Activated T-helper 1 cell treated with Interleukin-2 at 50 U/mL for 16 hours (primary cell): ENCODE results near the gene CRTC3.
"Not testable (repeated sequence)": the region's sequence is repeated elsewhere in the genome, so short reads cannot be mapped to it uniquely, and the experiment has no call there.

Source experiments
- DNase-seq: peaks from one replicate; pipeline ENCODE4 v3.0.0-alpha.2; 2020; ENCODE audit warnings: low read depth

Gene CRTC3

DNA sequence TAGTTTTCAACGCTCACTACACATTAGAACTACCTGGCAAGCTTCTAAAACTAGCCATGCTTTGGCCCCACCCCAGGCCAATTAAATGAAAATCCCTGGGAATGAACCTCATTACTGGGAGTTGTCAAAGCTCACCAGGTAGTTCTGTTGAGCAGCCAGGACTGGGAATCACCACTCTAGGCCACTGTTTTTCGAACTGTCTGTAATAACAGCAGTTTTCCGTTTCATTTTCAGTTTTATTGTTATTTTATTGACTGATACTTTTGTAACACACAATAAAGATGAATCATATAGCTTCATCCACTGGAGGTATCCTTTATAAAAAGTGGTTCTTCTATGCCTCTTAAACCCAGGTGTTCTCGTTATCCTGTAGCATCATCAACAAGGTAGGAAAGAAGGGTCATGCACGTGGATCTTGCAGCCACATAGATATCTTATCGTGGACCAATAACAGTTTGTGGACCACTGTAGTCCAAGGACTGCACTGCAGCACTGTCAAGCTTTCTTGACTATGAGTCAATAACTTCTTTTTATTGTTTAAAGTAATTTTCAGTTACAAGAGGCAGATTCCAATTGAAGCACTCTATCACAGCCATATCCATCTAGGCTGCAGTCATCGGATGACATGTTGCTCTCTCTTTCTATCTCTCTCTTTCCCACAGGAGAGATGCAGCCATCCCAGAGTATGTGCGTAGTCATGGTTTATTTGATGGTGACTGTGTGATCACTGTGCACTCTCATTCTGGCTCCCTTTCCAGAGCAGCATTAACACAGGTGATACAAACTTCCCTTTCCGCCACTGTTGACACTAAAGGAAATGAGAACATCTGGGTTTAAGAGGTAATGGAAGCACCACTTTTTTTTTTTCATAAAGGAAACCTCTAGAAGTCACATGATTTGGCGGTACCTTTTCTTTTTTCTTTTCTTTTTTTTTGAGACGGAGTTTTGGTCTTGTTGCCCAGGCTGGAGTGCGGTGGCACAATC is 148.4 kb downstream of the CRTC3 start:
- DNase-seq, result no peak

DNA sequence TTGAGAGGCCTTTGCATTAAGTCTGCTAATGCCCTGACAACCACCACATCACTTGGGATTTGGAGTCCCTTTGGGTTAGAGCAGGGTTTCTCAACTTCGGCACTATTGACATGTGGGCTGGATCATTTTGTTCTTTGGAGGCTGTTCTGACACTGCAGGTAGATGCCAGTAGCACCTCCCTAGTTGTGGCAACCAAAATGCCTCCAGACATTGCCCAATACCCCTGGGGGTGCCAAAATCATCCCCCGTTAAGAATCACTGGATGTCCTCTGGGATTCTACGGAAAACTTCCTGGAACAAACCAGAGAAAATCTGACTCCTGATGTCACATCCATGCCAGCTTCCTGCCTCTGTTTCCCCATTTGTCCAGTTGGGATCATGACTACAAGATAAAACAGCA is 150.2 kb downstream of the CRTC3 start:
- no peak for DNase-seq

DNA sequence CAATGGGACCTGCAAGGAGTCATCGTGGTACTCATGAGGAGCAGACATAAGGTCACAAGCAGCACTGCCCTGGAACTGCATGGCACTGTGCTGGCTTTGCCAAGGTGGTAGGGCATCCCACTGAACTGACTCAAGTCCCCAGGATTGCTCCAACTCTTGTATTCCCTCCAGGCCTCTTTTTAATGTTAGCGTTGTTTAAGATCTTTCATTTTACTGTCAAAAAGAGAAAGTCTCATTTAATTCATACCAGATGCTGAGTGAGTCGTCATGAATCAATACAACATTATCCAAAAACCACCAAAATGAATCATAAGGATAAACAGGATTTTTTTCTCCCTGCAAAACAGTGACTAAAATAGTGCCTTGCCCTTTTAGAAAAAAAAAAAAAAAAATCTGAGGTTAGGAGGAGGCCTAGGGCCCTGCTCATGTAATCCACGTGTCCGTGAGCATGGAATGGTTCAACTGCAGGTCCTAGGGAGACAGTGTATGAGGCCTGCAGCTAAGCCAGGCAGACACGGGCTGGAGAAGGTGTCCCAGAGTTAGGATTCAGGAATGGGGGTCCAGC is 150.7 kb downstream of the CRTC3 start:
- DNase-seq, result no peak

DNA sequence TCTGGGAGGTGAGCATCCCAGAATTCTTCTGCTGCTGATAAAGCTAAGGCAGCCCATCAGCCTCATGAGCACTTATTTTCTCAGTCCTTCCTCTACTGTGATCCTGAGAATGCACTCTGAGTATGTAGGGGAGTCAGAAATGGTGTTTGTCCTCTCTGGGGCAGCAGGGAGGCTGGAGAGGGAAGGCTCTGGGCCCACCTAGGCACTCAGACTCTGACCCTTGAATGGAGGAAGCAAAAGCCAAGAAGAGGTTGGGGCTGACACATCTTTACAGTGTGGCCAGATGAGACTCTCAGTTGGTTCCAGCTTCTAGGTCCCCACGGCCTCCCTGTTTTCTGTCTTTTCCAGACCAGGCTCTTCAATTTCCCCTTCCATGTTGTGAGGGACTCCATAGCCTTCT is 151.3 kb downstream of the CRTC3 start:
- DNase-seq, result no peak

DNA sequence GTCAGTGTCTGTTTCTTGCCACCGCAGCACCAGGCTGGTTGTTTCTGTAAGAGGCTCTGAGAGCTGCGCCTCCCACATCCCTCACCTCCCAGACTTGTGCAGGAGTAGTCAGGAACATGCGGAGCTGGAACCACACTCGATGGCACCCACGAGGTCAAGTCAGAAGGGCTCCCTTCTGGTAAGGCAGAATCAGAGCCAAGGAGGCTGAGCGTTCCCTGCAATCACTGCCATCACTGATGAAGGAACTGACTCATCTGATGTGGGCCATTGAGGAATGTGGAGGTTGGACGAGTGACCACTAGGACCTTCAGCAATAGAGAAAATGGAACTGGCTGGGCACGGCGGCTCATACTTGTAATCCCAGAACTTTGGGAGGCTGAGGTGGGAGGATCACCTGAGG is 151.8 kb downstream of the CRTC3 start:
- DNase-seq, result no peak

DNA sequence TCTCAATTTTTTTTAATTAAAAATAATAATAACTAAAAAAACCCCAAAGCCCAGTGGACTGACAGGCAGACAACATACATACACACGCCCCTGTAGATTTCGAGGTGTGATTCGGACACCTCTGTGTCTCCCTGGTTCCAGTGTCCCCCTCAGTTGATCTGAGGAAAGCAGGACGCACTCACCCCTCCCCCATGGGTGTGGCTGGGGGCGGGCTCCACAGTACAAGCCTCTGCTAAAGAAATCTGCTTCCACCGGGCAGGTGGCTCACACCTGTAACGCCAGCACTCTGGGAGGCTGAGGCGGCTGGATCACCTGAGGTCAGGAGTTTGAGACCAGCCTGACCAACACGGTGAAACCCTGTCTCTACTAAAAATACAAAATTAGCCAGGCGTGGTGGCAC is 153.6 kb downstream of the CRTC3 start:
- no peak for DNase-seq

DNA sequence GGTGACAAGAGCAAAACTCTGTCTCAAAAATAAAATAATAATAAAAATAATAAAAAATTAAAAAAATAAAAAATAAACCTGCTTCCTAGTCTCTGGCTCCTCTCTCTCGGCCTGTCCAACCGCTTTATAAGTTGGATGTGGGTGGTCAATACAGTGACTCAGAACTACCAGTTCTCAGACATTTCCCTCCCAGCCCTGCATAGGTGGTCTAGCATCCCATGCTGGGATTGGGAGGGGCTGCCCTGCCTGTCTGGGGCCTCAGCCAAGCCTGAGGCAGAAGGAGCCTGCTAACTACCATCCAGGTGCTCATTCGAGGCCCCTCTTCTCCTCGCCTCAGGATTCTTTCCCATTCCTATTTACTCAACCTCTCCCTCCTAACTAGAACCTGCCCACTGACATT is 154.2 kb downstream of the CRTC3 start:
- DNase-seq, result no peak

DNA sequence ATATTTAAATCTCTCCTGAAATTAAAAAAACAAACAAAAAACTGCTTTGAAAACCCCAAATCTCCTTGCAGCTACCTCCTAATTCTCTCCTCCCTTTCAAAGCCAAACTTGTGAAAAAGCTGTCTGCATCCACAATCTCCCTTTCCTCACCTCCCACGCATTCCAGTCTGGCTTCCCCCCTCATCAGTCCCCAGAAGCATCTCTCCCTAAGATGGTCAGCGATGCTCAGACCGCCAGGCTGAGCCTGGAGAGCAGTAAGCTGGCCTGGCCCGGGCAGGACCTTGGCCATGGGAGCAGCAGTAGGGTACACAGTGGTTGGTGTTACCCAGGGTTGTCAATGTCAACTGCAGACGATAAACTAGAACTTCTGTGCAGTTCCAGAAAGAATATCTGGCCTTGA is 154.6 kb downstream of the CRTC3 start:
- no peak for DNase-seq

DNA sequence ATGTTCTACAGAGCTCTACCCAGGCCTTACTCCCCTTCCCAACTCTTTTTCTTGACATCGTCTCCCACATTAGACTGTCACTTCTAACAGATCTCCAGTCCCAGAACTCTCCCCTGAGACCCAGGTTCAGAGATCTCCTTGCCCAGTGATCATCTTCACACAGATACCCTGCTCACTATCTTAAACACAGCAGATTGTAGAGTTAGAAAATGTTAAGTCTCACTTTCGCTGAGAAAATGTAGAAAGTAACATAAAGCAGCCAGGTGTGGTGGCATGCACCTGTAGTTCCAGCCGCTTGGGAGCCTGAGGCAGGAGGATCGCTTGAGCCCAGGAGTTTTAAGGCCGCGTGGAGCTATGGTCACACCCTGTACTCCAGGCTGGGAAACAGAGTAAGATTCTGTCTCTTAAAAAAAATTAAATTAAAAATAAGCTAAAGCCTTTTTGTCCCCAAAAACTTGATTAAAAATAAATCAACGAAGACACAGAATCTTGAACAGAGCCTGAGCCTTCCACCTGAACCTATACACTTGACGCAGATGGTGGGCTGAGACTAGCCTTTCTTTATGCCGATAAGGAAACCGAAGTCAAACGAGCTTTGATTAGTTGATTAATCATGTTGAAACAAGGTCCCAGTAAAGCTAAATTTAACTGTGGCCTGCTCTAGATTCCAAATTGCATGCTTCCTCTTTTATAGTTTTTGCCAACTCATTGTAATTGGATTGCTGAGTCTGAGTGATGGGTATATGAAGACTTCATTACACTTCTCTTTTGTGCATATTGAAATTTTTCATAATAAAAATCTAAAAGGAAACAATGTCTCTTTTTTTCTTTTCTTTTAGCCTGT is 156.1 kb downstream of the CRTC3 start:
- DNase-seq, result no peak

DNA sequence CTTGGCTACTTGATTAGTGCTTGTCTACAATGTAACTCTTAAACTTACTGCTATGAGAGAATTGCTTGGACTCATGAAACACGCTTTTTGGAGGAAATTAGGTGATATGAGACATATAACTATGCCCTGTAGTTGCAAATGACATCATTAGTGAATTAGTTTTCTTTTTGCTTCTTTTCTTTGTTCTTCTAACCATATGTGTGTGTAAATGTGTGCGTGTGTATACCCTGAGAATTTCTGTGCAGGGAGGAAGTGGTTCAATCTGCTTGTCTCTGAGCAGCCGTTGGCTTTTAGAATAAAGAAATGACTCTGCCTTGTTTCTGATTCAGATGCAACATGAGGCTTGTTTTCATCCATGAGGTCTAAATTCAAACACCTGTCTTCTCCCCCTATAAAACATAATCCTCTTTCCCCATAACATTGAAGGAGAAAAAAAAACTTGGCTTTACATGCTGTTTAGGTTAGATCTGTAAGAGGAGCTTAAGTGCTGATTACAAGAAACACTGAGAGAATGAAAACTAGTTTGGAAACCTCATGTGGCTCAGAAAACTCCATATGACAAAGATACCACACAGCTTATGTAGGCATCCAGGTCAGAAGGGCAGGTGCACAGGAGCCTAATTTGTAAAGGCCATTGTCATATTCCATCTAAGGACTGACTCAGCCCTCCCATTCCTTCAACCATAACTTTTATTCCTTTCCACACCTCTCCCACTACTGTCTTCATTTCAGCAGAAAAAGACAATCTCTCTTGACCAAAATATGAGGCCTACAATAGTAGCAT is 156.9 kb downstream of the CRTC3 start:
- no peak for DNase-seq

DNA sequence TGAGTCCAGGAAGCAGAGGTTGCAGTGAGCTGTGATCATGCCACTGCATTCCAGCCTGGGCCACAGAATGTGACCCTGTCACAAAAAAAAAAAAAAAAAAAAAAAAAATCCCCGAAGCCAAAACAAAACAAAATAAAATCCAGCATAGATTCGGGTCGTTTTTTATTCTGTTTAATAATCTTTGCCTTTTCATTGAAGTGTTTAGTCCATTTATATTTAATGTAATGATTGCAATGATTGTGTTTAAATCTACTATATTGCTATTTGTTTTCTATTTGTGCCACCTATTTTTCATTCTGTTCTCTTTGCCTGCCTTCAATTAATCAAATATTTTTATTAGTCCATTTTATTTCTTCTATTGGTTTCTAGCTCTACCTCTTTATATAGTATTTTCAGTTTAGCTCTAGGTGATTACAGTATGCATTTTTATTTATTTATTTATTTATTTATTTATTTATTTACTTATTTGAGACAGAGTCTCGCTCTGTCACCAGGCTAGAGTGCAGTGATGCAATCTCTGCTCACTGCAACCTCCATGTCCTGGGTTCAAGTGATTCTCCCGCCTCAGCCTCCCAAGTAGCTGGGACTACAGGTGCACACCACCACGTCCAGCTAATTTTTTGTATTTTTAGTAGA is 159.7 kb downstream of the CRTC3 start:
- not testable (repeated sequence) for DNase-seq

DNA sequence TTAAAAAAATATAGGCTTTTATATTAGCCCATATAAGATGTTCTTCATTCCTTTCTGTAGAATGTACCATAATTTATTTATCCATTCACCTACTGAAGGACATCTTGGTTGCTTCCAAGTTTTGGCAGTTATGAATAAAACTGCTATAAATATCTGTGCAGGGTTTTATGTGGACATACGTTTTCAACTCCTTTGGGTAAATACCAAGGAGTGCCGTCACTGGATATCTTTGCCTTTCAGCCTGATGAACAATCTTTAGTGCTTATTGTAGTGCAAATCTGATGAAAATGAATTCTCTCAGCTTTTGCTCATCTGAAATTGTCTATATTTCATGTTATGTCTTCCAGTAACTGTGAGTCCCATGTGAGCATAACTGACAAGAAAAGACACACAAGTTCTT is 160.9 kb downstream of the CRTC3 start:
- no peak for DNase-seq

DNA sequence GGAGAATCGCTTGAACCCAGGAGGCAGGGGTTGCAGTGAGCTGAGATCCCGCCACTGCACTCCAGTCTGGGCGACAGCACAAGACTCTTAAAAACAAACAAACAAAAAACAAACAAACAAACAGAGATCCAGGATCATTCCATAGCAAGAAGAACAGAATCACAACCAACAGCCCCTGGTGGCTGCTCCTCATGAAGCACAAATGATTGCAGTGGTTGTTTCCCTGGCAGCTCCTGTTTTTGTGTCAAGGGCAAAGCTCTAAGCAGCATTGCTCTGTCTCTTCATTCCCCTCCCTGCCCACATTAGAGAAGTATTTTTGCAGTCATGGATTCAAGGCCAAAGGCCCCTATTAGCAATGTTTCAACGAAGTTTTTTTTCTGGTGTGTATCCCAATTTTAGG is 161.6 kb downstream of the CRTC3 start:
- no peak for DNase-seq

DNA sequence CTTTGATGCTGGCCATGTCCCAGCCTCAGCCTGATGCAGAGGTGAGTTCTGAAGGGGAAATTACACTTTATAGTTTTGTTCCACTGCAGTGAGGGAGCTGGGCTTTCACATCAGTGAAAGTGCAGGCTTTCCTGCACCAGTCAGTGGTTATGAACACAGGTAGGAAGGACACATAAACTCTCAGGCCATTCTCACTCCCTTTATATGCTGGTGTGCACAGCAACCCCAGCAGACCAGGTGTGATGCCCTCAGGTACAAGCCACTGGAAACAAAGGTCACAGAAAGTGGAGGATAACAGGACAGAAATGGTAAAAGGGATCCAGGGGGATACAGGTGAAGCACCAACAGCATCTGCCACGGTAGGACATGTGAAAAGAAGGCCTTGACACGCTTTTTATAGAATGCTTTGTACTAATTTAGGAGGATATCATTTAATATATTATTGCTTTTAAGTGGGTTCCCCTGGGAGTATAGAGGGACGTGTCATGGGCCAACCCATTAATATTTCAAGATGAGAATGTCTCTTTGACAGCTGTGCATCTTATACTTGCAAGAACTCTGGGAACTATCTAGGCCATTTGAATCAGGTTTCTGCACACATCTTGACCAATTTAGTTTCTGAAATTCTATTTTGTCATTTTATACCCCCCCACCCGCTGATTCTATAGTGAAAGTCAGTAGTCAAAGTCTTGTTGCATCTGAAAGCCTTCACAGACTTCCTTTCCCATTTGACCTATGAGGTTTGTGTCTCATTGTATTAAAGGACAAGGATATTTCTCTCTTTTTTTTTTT is 162.5 kb downstream of the CRTC3 start:
- DNase-seq, result no peak
